GM19452 (cell line): ENCODE measurements around the gene UMPS.

Experiments used
- ATAC-seq: cut with Tn5 transposase; IDR thresholded peaks from one replicate; pipeline ENCODE4 v1.9.1; 2021; ENCODE audit not compliant: unreplicated experiment

UMPS gene

GRCh38 chr3:124763206-124763605, 33.0 kb downstream of the UMPS start:
- no peak for ATAC-seq

GRCh38 chr3:124763644-124764358, 33.5 kb downstream of the UMPS start:
- no peak for ATAC-seq

- ATAC-seq, result no peak
These were observed 34.5 kb downstream of the UMPS start for GRCh38 chr3:124764746-124765145.

- ATAC-seq, result no peak
These were observed 35.1 kb downstream of the UMPS start for GRCh38 chr3:124765197-124765840.

- ATAC-seq, result no peak
These were observed 36.2 kb downstream of the UMPS start for GRCh38 chr3:124766113-124767095.

GRCh38 chr3:124767264-124767663, 37.0 kb downstream of the UMPS start:
- no peak for ATAC-seq

GRCh38 chr3:124767691-124768090, 37.4 kb downstream of the UMPS start:
- ATAC-seq, result no peak

- ATAC-seq, result no peak
These were observed 38.6 kb downstream of the UMPS start for GRCh38 chr3:124768812-124769211.

- no peak for ATAC-seq
These were observed 39.2 kb downstream of the UMPS start for GRCh38 chr3:124769462-124769861.

- no peak for ATAC-seq
These were observed 40.3 kb downstream of the UMPS start for GRCh38 chr3:124770336-124771082.

- ATAC-seq, result no peak
These were observed 40.8 kb downstream of the UMPS start for GRCh38 chr3:124771083-124771445.

GRCh38 chr3:124772081-124772831, 42.0 kb downstream of the UMPS start:
- ATAC-seq, result no peak

- ATAC-seq, result no peak
These were observed 43.4 kb downstream of the UMPS start for GRCh38 chr3:124773351-124774326.

GRCh38 chr3:124774327-124774718, 44.1 kb downstream of the UMPS start:
- no peak for ATAC-seq

- ATAC-seq, result no peak
These were observed 44.7 kb downstream of the UMPS start for GRCh38 chr3:124774841-124775402.

- no peak for ATAC-seq
These were observed 45.6 kb downstream of the UMPS start for GRCh38 chr3:124775877-124776276.

GRCh38 chr3:124776856-124777255, 46.6 kb downstream of the UMPS start:
- no peak for ATAC-seq

- no peak for ATAC-seq
These were observed 47.7 kb downstream of the UMPS start for GRCh38 chr3:124777762-124778470.
